ENCODE results near the gene ITIH3. TPM values are rescaled to one million over a fixed set of nuclear protein-coding genes. Genes with fewer than 3 reads are reported as not detected.

ITIH3 gene
- total RNA-seq, 1 donor from 2014 or later = 4.5 TPM

DNA sequence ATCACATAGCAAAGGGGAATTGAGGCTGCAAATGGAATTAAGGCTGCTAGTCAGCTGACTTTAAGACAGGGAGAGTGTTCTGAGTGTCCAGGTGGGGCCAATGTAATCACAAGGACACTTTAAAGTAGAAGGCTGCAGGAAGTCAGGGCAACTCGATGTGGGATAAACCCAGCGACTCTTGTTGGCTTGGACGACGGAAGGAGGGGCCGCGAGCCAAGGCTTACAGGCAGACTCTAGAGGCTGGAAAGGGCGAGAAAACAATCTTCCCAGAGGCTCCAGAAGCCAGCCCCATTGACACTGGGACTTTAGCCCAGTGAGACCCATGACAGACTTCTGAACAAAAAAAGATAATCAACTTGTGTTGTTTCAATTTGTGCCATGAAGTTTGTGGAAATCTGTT lies 53.1 kb downstream of the ITIH3 start:
- DNase-seq = no peak
- Histone ChIP-seq H3K4me3 (no peak overlapping the region), H3K9me3 (no peaks in the 10 kb centered on the region), H3K4me1 (peaks cover 41% of the 10 kb centered on the region), H3K36me3 (peaks cover 70% of the 10 kb centered on the region), H3K27me3 (ENCODE audit: low read depth) (no peaks in the 10 kb centered on the region), H3K27ac (no peak overlapping the region)
- intact Hi-C loops (cut with DNase I) = no loop called here
- TF ChIP-seq, protein P1, sequence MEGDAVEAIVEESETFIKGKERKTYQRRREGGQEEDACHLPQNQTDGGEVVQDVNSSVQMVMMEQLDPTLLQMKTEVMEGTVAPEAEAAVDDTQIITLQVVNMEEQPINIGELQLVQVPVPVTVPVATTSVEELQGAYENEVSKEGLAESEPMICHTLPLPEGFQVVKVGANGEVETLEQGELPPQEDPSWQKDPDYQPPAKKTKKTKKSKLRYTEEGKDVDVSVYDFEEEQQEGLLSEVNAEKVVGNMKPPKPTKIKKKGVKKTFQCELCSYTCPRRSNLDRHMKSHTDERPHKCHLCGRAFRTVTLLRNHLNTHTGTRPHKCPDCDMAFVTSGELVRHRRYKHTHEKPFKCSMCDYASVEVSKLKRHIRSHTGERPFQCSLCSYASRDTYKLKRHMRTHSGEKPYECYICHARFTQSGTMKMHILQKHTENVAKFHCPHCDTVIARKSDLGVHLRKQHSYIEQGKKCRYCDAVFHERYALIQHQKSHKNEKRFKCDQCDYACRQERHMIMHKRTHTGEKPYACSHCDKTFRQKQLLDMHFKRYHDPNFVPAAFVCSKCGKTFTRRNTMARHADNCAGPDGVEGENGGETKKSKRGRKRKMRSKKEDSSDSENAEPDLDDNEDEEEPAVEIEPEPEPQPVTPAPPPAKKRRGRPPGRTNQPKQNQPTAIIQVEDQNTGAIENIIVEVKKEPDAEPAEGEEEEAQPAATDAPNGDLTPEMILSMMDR (IDR thresholded peaks at IDR 0.05) = no peak
- ATAC-seq = no peak

DNA sequence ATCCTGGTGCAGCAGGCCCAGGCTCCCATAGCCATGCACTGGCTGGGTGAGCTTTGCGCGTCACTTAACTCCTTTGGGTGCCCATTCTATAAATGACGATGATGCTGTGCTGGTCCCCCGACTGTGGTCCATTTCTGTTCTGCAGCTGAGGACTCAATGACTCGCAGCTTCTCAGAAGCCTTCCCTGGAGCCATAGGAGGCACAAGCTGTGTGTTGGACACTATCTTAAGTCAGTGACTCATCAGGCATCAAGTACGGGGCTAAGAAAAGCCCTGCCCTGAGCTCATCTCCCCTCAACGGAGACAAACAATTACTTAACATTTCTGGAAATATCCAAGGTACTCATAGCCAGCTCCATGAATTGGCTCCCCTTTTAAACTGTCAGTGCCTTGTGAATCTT lies 54.0 kb downstream of the ITIH3 start:
- no peak for ATAC-seq
- H3K4me3 ChIP-seq = no peak overlapping the region

DNA sequence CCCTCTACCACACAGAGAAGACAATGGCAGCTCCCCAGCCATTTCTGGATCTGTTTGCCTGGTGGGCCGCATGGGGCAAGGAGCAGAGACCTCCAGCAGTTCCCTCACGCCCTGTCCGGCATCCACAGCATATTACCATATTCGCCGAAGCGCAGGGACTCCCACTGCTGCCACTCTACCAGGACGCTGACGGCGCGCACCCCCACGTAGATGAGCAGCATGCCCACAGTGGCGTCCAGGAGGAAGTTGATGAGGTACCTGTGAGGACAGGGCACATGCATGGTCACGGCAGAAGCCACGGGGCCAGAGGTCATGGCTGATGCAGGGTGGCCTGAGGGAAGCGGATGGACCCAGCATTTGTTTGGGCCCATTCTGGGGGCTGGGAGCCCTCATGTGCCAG lies 55.1 kb downstream of the ITIH3 start:
- Histone ChIP-seq H3K27me3 (ENCODE audit: low read depth) (no peaks in the 10 kb centered on the region), H3K27ac (no peak overlapping the region), H3K4me1 (peaks cover 22% of the 10 kb centered on the region), H3K9me3 (no peaks in the 10 kb centered on the region), H3K4me3 (no peak overlapping the region), H3K36me3 (peaks cover 69% of the 10 kb centered on the region)
- TF ChIP-seq, protein P1 (IDR thresholded peaks at IDR 0.05) = no peak
- intact Hi-C loops (cut with DNase I) = no loop called here
- DNase-seq (no peak), ATAC-seq (no peak)

More for the DNA sequence above, 54.0 kb downstream of the ITIH3 start:
- no peak for DNase-seq
- Histone ChIP-seq H3K27ac (no peak overlapping the region), H3K9me3 (no peaks in the 10 kb centered on the region), H3K36me3 (peaks cover 66% of the 10 kb centered on the region), H3K27me3 (ENCODE audit: low read depth) (no peaks in the 10 kb centered on the region), H3K4me1 (peaks cover 32% of the 10 kb centered on the region)
- intact Hi-C loops (cut with DNase I) = no loop called here
- TF ChIP-seq, protein P1 (IDR thresholded peaks at IDR 0.05) = no peak

DNA sequence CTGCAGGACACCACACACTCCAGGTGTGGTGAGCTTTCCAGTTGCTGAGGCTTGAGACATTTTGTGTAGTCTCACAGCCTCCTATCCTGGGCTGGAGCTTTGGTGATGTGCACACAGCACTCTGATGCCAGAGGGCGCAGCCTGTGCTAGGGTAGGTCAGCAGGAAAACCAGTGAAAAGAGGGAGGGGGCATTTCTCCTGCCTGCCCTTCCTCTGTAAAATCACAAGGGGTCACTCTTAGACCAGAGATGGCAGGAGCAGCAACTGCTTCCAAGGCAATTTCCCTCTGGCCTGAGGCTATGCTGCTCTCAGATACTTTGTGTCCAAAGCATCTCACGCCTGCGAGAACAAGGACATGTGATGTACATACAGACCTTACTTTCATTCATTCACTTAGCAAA lies 56.8 kb downstream of the ITIH3 start:
- intact Hi-C loops (cut with DNase I) = no loop called here
- Histone ChIP-seq H3K9me3 (no peaks in the 10 kb centered on the region), H3K27me3 (ENCODE audit: low read depth) (no peaks in the 10 kb centered on the region), H3K27ac (no peak overlapping the region), H3K4me3 (no peak overlapping the region), H3K36me3 (peaks cover 77% of the 10 kb centered on the region), H3K4me1 (peaks cover 5% of the 10 kb centered on the region)
- TF ChIP-seq, protein P1 (IDR thresholded peaks at IDR 0.05) = peak; percentile 52
- DNase-seq (no peak), ATAC-seq (peak; percentile 83 to 85)

DNA sequence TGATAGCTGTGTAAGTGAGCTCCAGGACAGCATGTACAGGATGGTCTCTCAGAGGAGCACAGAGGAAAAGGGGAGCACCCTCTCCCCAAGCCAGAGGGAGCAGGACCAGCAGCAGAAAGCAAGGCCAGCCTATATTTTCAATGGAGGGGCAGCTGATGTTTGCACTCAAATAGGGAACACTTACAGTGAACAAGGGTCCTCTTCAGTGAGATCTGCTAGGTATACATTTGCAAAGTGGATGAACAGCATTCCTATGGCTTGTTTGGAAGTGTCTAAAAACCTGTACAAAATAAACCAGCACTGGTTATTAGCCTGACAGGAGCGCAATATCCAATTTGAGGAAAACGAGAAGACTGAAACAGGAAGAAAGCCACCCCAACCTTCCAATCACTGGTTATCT lies 57.8 kb downstream of the ITIH3 start:
- peaks cover 66% of the 10 kb centered on the region for H3K36me3 ChIP-seq
- no peak overlapping the region for H3K4me3 ChIP-seq
- no peak for DNase-seq
- no peaks in the 10 kb centered on the region for H3K27me3 ChIP-seq (ENCODE audit: low read depth)
- intact Hi-C loops (cut with DNase I) = no loop called here
- no peaks in the 10 kb centered on the region for H3K4me1 ChIP-seq
- no peak overlapping the region for H3K27ac ChIP-seq
- TF ChIP-seq, protein P1 (IDR thresholded peaks at IDR 0.05) = no peak
- peak; percentile 65 to 66 for ATAC-seq
- no peaks in the 10 kb centered on the region for H3K9me3 ChIP-seq

DNA sequence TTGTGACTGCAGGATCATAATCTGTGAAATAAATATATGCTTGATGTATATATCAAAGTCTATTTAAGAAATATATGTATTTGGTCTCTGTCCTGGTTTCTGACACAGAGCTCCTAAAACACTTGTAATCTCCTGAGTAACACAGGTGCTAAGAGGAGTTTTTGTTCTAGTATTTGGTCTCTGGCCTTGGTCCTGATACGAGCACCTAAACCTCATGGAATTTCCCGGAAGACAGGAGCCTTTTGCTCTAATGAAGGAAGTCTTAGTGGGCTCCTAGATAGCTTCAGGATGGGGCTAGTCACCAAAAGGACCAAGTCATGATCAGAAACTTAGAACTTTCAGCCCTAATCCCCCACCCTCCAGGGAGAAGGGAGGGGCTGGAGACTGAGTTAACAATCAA lies 59.4 kb downstream of the ITIH3 start:
- ATAC-seq = no peak

More for the DNA sequence above, 59.4 kb downstream of the ITIH3 start:
- intact Hi-C loops (cut with DNase I) = no loop called here
- no peak for DNase-seq
- Histone ChIP-seq H3K4me1 (no peaks in the 10 kb centered on the region), H3K27me3 (ENCODE audit: low read depth) (no peaks in the 10 kb centered on the region), H3K27ac (no peak overlapping the region), H3K4me3 (no peak overlapping the region), H3K9me3 (no peaks in the 10 kb centered on the region), H3K36me3 (peaks cover 51% of the 10 kb centered on the region)
- TF ChIP-seq, protein P1 (IDR thresholded peaks at IDR 0.05) = no peak

Data from lower lobe of right lung (tissue), 2 donors.